Activated CD8-positive, alpha-beta memory T cell treated with anti-CD3 and anti-CD28 coated beads, Interleukin-2, amount 50 U/mL, for 24 hours (primary cell): ENCODE measurements around the gene COMMD3.
"Not testable (repeated sequence)": the region's sequence is repeated elsewhere in the genome, so short reads cannot be mapped to it uniquely, and the experiment has no call there.

Experiments
- DNase-seq: peaks from one replicate; pipeline ENCODE4 v3.0.0-alpha.2; 2020; ENCODE audit errors: extremely low read depth

The COMMD3 gene

DNA sequence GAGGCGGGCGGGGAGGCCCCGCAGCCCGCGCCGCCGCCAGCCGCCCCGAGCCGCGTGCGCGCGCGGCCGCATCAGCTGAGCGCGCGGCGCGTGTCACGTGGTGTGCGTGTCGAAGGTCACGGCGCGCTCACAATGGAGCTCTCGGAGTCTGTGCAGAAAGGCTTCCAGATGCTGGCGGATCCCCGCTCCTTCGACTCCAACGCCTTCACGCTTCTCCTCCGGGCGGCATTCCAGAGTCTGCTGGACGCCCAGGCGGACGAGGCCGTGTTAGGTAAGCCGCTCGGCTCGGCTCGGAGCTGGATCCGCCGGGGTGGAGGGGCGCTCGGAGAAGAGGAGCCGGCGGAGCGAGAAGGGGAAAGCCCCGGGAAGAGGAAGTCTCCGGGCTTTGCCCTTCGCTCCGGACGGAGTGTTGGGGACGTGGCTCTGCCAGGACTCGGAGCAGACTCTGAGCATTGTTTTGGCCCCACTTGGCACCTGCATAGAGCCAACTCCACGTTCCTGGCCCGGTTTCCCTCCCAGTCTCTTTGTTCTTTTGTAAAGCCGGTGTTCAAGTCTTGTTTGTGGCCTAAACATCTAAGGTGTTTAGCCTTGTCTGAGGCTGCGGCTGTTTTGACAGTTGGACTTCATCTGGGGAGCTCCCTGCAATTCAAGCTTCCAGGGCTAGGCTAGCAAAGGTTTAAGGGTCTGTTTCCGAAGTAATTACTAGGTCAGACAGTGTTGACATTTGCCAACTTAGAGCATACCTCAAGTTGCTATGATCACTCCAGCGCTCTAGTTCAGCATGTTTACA is at the start of gene COMMD3:
Gene COMMD3 (plus strand): TSS at position 103 of the 790 bp plus-strand sequence. CDS start 30 bp downstream, at position 133.
- no peak for DNase-seq

DNA sequence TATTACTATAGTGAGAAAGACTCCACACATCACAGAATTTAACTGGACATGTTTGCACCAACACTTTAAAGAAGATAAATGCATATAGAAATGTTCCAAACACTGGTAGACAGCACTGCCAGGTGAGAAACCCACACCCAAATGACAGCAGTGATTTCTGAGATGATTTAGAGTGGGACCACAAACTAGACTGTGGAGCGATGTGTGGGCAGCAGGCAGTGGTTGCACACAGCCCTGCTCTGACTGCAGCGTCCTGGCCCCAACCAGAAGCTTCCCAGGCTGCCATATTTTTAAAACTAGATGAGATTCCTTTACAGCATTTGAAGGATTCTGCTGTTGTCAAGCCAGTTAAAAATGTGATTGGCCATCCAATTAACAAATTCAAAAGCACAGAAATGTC is 47.7 kb upstream of the COMMD3 start:
- DNase-seq: no peak

DNA sequence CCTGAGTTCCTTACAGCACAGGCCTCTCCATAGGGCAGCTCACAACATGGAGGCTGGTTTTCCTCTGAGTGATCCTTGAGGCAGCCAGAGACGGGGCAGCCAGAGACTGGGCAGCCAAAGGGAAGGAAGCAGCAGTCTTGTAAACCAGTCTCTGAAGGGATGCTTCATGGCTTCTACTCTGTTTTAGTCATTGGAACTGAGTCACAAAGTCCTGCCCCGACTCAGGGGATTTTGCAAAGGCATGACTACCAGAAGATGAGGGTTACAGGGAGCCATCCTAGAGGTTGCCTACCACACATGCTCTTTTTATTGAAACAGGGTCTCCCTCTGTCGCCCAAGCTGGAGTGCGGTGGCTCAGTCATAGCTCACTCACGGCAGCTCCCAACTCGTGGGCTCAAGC is 44.4 kb upstream of the COMMD3 start:
- no peak for DNase-seq

DNA sequence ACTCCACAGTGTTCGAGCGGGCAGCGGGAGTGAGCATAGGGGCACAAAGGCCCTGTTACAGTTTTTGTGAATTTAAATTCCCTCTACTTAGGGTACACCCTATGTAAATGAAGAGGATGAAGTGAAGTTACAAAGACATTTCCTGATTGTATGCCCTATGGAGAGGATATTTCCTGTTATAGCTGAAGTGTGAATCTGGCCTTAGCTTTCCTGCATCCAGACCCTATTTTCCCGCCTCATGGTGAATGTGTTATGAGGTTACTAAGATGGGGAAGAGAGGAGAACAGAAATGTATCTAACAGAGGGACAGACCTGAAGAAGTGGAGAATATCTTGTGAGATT is 37.8 kb upstream of the COMMD3 start:
- DNase-seq: no peak

DNA sequence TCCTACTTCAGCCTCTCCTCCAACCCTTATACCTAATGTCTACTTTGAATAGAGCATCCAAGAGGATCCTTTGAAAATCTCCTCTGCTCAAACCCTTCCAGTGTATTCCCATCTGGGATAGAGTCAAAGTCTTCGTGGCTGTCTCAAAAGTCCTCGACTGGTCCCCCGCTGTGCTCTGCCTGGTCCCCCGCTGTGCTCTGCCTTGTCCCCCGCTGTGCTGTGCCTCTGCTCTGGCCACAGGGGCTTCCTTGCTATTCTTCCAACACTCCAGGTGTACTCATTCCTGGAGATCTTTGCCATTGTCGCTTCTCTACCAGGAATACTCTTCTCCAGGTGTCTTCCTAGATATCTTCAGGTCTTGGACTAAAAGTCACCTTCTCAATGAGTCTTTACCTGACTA is 36.1 kb upstream of the COMMD3 start:
- DNase-seq: no peak

DNA sequence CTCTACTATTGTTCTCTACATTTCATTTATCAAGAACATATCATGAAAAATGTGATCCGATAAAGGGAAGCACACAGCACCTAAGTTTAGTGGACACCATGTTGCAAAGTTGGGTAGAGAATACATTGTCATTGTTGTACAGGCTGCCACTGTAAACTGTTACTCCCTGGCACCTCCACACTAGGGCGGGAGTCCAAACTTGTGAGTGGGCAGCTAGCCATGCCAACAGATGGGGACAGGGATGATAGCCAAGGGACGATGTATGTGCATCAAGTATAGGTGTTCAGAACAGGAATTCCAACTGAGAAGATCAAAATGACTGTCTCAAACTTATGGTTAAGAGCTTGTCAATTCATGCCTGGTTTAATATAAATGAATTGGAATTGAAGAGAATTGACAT is 31.1 kb upstream of the COMMD3 start:
- DNase-seq: no peak

DNA sequence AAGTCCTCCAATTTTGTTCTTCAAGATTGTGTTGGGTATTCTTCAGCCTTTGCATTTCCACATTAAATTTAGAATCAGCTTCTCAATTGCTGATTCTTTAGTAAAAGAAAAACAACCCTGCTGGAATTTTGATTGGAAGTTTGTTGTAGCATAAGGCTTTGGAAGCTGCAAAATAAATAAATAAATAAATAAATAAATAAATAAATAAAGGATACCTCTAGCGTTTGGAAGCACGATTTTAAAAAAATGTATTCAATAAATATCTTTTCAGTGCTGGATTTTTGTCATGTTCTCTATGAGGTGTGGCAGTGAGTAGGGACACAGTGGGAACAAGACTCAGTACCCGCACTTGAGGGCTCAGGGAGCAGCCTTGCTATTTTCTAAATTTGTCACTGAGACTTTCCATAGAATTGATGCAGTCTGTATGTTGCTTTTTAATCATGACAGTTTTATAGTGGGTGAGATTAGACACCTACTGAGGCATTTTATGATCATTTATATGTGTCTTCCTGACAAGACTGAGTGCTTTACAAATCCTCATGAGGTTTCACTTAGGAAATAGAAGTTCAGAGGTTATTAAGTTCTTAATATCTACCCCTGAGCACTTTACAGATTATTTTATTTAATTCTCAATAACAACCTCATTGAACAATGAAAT is 22.3 kb upstream of the COMMD3 start:
- no peak for DNase-seq

DNA sequence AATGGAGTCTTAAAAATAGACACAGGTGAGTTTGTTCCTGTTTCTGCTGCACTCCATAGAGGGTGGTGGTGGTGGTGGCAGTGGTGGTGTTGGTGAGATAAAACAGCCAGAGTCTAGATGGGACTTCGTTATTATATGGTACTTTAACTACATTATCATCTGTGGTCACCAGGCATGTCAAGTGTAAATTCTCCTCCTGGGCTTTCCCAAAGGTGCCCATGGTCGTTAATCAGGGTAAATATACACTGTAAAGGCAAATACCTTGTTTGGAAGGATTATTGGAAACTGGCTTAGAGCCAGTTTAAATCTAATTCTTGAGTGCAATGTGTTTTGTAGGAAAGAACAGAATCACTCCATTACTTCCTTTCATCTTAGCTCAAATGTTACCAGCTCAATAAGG is 21.5 kb upstream of the COMMD3 start:
- no peak for DNase-seq

DNA sequence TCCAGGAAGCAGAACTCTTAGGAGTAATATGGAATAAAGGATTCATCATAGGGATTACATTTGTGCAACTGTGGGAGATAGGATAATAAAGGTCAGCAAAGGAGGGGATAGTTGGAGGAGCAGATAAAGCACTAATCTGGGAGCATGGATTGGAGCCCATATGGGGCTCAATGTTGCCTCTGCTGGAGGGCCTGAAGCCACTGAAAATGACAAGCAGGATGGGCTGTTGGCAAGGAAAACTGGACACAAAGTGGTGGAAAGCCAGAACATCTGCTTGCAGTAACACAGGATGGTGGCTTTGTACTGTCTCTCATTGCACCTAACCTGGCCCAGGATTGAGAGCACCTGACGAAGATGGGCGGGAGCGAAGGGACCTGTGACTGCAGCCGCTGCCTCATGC is 15.0 kb upstream of the COMMD3 start:
- no peak for DNase-seq

DNA sequence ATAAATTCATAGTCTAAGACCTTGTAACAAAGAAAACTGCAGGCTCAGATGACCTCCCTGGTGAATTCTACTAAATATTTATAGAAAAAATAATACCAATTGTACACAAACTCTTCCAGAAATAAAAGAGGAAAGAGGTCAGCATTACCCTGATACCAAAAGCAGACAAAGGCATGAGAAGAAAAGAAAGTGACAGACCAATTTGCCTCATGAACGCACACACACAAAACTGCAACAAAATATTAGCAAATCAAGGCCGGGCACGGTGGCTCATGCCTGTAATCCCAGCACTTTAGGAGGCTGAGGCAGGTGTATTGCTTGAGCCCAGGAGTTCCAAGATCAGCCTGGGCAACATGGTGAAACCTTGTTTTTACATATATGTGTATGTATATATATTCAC is 12.7 kb upstream of the COMMD3 start:
- no peak for DNase-seq

DNA sequence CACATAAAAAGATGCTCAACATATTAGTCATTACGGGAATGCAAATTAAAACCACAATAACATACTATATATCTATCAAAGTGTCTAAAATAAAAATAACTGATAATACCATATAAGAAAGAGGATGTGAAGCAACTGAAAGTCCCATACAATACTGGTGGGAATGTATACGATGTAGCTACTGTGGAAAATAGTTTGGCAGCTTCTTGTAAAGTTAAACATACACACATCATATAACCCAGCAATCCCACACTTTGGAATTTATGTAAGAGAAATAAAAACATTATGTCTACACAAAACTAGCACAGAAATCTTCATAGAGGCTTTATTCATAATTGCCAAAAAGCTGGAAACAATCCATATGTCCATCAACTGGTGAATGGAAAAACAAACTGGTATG is 10.5 kb upstream of the COMMD3 start:
- DNase-seq: no peak

DNA sequence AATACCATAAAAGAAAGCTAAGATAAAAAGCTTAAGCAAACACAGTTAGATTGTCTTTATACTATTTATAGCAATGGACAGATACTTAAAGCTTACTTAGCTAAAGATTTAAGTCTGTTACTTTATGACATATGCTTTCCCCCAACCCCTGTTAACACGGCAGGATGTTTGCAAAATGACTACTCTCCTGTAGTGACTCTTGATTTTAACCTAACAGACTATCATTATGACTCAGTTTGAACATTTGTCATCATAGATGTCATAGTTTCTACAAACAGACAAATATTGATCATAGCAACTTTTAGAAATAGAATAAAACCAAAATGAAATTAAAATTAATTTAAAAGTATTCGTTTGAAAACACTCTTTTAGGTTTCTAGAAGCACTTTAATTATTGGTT is 7.8 kb upstream of the COMMD3 start:
- DNase-seq: no peak

DNA sequence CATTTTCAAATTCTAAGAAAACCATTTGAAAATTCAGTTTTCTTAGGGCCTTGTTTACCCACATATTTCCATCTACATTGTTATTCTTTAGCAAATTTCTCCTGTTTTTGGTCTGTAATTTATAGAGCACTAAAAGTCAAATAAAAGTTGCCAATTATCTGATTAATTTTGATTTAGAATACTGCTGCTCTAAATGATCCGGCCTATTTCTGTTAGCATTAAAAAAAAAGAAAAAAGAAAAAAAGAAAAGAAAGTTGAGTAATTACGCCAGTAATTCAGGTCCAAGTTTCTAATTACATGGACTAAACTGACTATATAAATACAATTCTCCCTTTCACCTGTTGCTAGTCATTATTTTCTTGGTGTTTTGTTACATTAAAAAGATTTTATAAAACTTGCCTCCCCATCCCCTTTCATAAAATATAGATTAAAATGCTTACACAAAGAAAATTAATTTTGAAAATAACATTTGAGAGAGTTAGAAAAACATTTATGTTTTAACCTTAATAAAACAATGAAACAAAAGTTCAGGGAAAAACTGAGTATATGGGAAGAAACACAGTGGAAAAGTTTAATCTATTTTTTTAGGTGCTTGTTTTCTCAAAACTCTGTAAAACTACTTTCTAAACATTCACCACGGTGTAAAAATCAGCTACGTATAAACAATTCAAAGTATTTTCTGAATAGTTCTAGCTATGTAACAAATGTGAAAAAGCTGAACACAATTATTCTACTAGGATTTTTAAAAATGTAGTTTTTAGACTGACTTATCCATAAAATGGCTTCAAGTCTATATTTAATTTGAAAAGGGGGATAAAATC is 6.8 kb upstream of the COMMD3 start:
- DNase-seq: no peak

DNA sequence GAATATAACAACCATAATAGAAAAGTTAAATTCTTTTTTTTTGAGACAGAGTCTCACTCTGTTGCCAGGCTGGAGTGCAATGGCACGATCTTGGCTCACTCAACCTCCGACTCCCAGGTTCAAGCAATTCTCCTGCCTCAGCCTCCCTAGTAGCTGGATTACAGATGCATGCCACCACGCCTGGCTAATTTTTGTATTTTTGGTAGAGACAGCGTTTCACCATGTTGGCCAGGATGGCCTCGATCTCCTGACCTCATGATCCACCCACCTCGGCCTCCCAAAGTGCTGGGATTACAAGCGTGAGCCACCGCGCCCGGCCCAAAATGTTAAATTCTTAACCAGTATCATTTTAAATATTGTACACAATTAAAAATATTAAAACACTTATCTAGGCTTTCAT is 6.2 kb upstream of the COMMD3 start:
- not testable (repeated sequence) for DNase-seq

DNA sequence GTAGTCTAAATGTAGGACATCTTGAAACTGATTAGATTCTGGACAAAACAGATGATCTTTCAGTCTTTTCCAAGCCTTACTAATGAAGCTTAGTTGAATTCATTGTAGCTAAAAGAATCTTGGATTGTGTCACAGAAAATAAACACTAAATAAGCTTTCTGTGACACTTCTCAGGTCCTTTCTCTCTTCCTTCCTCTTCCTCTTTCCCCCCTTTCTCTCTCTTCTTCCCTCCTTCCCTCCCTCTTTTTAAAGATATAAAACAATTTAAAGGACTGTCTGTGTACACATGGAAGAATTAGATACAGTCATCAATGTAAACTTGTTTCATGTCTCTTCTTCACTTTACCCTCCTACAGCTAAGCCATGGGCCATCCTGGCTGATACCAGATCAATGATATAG is 5.3 kb upstream of the COMMD3 start:
- DNase-seq: no peak

DNA sequence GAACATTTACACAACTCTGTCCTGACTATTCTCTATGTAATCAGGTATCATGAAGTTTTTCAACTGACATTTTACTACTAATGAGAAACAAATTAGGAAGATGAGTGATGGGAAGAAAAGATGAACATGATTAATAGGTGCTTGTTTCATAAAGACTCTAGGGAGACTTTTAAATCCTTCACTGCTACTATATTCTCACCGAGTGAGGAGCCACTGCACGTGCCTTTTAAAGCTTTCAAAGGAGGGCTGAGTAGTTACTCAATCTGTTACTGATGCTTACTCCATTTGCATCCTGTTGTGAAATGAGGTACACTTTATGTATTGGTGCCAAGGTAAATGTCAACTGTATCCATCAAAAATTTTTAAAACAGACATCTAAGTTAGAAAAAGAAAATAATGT is 1.3 kb upstream of the COMMD3 start:
- DNase-seq: no peak

DNA sequence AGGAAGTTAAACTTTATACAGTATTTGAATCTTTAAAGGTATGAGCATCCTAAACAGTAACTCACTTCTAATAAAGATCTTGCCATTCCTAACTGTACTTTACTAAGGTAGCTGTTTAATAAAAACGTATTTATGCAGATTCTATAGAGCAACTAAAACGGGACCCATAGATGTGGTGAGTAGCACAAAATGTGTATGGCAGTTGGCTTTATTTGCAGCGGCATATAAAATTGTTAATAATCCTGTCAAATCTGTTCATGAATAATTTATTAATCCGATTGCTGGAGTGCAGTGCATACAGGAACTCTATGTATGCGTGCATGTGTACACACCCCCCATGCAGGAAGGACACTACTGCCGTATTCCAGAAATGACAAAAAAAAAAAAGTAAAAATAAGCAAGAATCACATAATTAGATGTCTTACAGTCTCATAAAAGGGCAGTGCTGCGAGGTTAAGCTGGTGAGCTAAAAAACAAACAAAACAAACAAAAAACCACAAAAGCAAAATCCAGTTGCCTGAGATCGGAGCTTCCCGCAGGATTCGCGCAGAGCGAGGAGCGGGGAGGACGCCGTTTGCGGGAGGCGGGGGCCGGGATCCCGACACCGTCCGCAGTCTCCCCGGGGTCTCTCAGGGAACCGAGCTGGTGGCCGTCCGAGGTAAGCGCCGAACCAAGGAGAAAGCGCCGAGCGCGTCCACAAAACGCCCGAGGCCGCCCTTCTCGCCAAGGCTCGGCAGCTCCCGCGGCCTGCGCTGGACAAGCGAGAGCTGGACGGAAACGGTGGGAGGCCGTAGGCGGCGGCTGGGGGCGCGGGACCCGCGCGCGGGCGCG is 518 bp upstream of the COMMD3 start:
- DNase-seq: no peak

DNA sequence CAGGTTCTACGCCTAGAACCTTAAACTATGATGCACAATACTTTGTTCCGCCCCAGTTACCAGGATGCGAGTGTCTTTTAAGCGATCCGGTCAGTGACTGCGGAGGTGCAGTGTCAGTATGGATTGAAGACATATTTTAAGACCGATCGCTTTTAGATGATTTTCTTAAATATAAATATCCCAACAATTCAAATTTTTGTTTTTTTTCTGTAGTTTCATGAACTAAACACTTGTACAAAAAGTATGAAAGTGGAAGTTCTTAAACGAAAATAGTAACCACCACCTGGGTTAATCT is 835 bp downstream of the COMMD3 start:
- no peak for DNase-seq

DNA sequence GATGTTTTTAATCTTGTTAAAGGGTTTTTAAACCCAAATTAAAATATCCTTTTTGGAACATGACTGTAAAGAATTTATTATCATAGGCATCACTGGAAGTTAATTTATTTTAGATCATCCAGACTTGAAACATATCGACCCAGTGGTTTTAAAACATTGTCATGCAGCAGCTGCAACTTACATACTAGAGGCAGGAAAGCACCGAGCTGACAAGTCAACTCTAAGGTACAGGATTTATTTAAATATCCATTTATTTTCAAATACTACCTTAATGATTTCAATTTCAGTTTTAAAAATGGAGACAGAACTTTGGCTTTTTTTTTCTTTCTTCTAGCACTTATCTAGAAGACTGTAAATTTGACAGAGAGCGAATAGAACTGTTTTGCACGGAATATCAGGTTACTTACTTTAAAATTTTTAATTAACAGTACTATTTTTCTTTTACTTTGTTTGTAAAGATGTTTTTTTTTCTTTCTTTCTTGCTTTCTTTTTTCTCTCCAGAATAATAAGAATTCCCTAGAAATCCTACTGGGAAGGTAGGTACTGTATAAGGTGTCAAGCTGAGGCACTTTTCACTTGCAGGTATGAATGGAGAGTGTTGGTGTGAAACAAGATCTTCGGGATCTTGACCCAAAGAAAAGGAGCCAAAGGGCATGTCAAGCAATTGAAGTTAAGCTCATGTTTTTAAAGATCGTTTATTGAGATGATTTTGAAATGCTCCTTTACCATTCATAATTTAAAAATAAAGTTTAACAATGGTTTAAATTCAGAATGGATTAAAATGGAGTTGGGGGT is 1.8 kb downstream of the COMMD3 start:
- no peak for DNase-seq

DNA sequence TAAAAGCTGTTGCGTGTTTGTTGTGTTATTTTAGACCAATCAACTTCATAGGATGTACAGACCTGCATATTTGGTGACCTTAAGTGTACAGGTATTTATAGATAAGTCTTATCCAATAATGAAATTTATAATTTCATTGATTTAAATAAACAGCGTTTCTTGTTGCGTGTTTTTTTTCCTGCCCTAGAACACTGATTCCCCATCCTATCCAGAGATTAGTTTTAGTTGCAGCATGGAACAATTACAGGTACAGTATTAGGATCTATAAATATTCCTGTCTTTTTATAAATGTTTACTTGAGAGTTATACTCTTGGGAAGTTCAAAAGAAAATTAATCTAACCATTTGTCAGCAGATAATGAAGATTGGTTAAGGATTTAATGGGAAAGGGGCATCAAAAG is 2.6 kb downstream of the COMMD3 start:
- DNase-seq: no peak

DNA sequence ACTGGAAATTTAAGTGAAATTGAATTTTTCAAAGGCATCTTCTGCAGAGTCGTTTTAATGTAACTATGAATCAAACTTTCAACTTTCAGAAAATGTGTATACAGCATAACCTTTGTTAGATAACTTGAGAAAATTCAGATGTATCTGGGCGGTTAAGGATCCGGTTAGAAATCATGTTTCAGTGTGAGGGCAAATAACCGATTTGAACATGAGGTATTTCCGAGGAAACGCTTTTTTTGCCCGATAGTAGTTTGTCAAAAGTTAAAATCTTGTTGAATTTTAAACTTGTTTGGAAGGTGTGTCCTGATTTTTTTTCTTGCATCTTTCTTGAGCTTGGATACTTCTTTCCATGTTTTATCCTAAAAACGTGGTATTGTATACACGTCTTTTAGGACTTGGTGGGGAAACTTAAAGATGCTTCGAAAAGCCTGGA is 3.4 kb downstream of the COMMD3 start:
- DNase-seq: no peak
